A549 (cell line): Measurements from ENCODE around the gene SKI. TPM values are rescaled to one million over a fixed set of nuclear protein-coding genes. Genes with fewer than 3 reads are reported as not detected.

Experiments used
- ATAC-seq, 2 experiments: fragments of 200-7000 bp in 1 of 2; fragments of >200 bp in 1 of 2; cut with Nextera tagmentation in 1 of 2; cut with Tn5 transposase in 1 of 2; 3 replicates each; pipeline versions ENCODE4 v1.8.0 to v1.9.1; 2018 to 2020; ENCODE audit warnings: mild to moderate bottlenecking in 1 of 2, moderate library complexity in 1 of 2
- CTCF ChIA-PET: fragments of 300-600 bp; sonication (Branson Sonifier 250); formaldehyde crosslinking; extraction: SDS; loops from one replicate; lab custom pipeline; 2021; ENCODE audit warnings: antibody characterized with exemption, inconsistent platforms; lab: Yijun Ruan, JAX
- POLR2A ChIA-PET: fragments of 350-600 bp; formaldehyde crosslinking; extraction: SDS; loops from one replicate; lab custom pipeline; 2021; ENCODE audit warnings: antibody characterized with exemption, inconsistent platforms; lab: Yijun Ruan, JAX
- DNase-seq, 2 experiments: peaks; one replicate each; pipeline versions ENCODE4 v3.0.0 to v3.0.0-alpha.2; 2011 to 2016; ENCODE audit warnings: low read depth in 1 of 2, low spot score in 1 of 2
- FAIRE-seq: peaks from 2 replicates; lab custom pipeline; 2011; peaks lifted over from hg19 to GRCh38; lab: Jason Lieb, UNC
- H3K27ac ChIP-seq, 2 experiments: fragments of >200 bp; sonication (Bioruptor Twin); formaldehyde crosslinking; 3 replicates each; pipeline ENCODE4 v1.5.1; 2016 to 2017
- H3K4me1 ChIP-seq: fragments of >200 bp; sonication (Bioruptor Twin); formaldehyde crosslinking; 3 replicates; pipeline ENCODE4 v1.6.1; 2016
- H3K4me2 ChIP-seq: fragments of >200 bp; sonication (Bioruptor Twin); formaldehyde crosslinking; 3 replicates; pipeline ENCODE4 v1.6.1; 2016
- H3K4me3 ChIP-seq: fragments of >200 bp; sonication (Bioruptor Twin); formaldehyde crosslinking; 3 replicates; pipeline ENCODE4 v1.5.1; 2016
- H3K9me3 ChIP-seq: fragments of >200 bp; sonication (Bioruptor Twin); formaldehyde crosslinking; 3 replicates; pipeline ENCODE4 v1.6.1; 2016
- CBX8 ChIP-seq: fragments of 200-600 bp; sonication (generic); IDR thresholded peaks from 2 replicates; pipeline ENCODE4 v1.6.1; 2016
- CHD2 ChIP-seq: fragments of 150-350 bp; IDR thresholded peaks from 2 replicates; pipeline ENCODE4 v1.6.1; 2014; ENCODE audit warnings: low read length; ENCODE audit not compliant: partially characterized antibody
- FOSB ChIP-seq: fragments of 250-450 bp; sonication (Bioruptor Pico); IDR thresholded peaks from 2 replicates; pipeline ENCODE4 v1.5.0; 2020; ENCODE audit warnings: mild to moderate bottlenecking, moderate library complexity
- FOXS1 ChIP-seq: fragments of 250-450 bp; sonication (Bioruptor Pico); IDR thresholded peaks from 2 replicates; pipeline ENCODE4 v1.5.0; 2020; ENCODE audit warnings: mild to moderate bottlenecking, moderate library complexity
- JUN ChIP-seq, 2 experiments: fragments of >200 bp; sonication (Bioruptor Twin); formaldehyde crosslinking; IDR thresholded peaks; 2 replicates in 1 of 2; 3 replicates in 1 of 2; pipeline ENCODE4 v1.6.1; 2016 to 2017
- JUNB ChIP-seq: fragments of >200 bp; sonication (Bioruptor Twin); formaldehyde crosslinking; IDR thresholded peaks from 2 replicates; pipeline ENCODE4 v1.6.1; 2016
- KDM5A ChIP-seq: fragments of 200-600 bp; sonication (generic); IDR thresholded peaks from 2 replicates; pipeline ENCODE4 v1.6.1; 2016; ENCODE audit warnings: antibody characterized with exemption, mild to moderate bottlenecking
- PHF8 ChIP-seq: fragments of 200-600 bp; sonication (generic); IDR thresholded peaks from 2 replicates; pipeline ENCODE4 v1.6.1; 2016; ENCODE audit warnings: low read depth, mild to moderate bottlenecking, antibody characterized with exemption, moderate library complexity, borderline replicate concordance
- RARB ChIP-seq: fragments of 250-450 bp; sonication (Bioruptor Pico); IDR thresholded peaks from 2 replicates; pipeline ENCODE4 v1.8.0; 2021; ENCODE audit warnings: mild to moderate bottlenecking, moderate library complexity
- TP53 ChIP-seq: fragments of 250-450 bp; sonication (Bioruptor Pico); IDR thresholded peaks from 2 replicates; pipeline ENCODE4 v1.5.0; 2021; ENCODE audit warnings: mild to moderate bottlenecking, moderate library complexity
- ZC3H11A ChIP-seq: fragments of 450-650 bp; IDR thresholded peaks from 2 replicates; pipeline ENCODE4 v1.6.1; 2014; ENCODE audit warnings: antibody characterized with exemption, mild to moderate bottlenecking
- ZNF302 ChIP-seq: fragments of 250-450 bp; sonication (Bioruptor Pico); IDR thresholded peaks from 2 replicates; pipeline ENCODE4 v1.9.0; 2021; ENCODE audit warnings: inconsistent platforms, mild to moderate bottlenecking, moderate library complexity
- WGBS: methylation state at CpG from one replicate; pipeline ENCODE4 v1.1.6; 2017; ENCODE audit errors: missing lambda C conversion rate; 5-methylcytosine and 5-hydroxymethylcytosine counted together
- polyA plus RNA-seq, 4 experiments: library from polyadenylated mRNA; depleted of rRNA in 3 of 4; stranded (reverse); fragments of >200 nt; fragmentation: RNase III in 1 of 4; extraction: RNeasy Plus Mini Kit Qiagen cat#74134 plus additional on column Dnase treatment in 1 of 4; gene quantifications; 2 replicates in 3 of 4; 3 replicates in 1 of 4; pipeline ENCODE4 v1.2.3, GENCODE V29; 2011 to 2017
- TF ChIP-seq, protein P1 (sequence below): fragments of 200-600 bp; sonication (generic); IDR thresholded peaks from 2 replicates; pipeline ENCODE4 v1.6.1; 2016; ENCODE audit warnings: antibody characterized with exemption, mild to moderate bottlenecking, moderate library complexity
- TF ChIP-seq, protein P2 (sequence below): fragments of 250-450 bp; sonication (Bioruptor Pico); IDR thresholded peaks from 2 replicates; pipeline ENCODE4 v1.5.0; 2020; ENCODE audit warnings: low read depth, mild to moderate bottlenecking, moderate library complexity
- TF ChIP-seq, protein P3 (sequence below): fragments of >200 bp; sonication (Bioruptor Twin); formaldehyde crosslinking; IDR thresholded peaks from 3 replicates; pipeline ENCODE4 v1.5.1; 2016
- TF ChIP-seq, protein P4 (sequence below): fragments of 150-350 bp; IDR thresholded peaks from 2 replicates; pipeline ENCODE4 v1.6.1; 2014; ENCODE audit warnings: low read depth, mild to moderate bottlenecking, low read length

Gene SKI
- polyA plus RNA-seq, 2 of the 4 experiments (the other 2 are of a cell fraction): 2.8 to 12.0 TPM

DNA sequence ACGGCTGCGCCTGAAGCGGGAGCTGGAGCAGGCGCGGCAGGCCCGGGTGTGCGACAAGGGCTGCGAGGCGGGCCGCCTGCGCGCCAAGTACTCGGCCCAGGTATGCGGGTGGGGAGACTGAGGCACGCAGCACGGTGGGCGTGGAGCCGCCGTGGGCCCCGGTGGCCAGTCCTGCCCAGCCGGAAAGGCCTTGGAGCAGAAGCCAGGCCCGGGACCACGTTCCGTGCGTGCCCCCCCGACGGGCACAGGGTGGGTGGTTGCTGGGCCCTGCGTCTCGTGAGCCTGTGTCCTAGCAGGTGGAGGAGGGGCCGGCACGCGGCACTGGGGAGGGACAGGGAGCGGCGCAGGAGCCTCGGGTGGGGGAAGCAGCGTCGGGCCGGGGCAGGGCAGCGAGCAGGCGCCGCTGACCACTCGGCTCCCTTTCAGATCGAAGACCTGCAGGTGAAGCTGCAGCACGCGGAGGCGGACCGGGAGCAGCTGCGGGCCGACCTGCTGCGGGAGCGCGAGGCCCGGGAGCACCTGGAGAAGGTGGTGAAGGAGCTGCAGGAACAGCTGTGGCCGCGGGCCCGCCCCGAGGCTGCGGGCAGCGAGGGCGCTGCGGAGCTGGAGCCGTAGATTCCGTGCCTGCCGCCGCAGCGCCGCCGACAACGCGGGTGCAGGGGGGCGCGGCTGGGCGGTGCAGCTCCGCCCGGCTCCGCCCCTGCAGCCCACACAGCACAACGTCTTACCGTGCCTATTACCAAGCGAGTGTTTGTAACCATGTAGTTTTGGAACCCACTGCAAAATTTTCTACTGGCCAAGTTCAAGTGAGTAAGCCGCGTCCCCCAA lies 78.2 kb downstream of the SKI start (continued):
- TF ChIP-seq CHD2 (no peak), ZNF302 (CRISPR knock-in tag) (no peak)
- TF ChIP-seq, protein P1, sequence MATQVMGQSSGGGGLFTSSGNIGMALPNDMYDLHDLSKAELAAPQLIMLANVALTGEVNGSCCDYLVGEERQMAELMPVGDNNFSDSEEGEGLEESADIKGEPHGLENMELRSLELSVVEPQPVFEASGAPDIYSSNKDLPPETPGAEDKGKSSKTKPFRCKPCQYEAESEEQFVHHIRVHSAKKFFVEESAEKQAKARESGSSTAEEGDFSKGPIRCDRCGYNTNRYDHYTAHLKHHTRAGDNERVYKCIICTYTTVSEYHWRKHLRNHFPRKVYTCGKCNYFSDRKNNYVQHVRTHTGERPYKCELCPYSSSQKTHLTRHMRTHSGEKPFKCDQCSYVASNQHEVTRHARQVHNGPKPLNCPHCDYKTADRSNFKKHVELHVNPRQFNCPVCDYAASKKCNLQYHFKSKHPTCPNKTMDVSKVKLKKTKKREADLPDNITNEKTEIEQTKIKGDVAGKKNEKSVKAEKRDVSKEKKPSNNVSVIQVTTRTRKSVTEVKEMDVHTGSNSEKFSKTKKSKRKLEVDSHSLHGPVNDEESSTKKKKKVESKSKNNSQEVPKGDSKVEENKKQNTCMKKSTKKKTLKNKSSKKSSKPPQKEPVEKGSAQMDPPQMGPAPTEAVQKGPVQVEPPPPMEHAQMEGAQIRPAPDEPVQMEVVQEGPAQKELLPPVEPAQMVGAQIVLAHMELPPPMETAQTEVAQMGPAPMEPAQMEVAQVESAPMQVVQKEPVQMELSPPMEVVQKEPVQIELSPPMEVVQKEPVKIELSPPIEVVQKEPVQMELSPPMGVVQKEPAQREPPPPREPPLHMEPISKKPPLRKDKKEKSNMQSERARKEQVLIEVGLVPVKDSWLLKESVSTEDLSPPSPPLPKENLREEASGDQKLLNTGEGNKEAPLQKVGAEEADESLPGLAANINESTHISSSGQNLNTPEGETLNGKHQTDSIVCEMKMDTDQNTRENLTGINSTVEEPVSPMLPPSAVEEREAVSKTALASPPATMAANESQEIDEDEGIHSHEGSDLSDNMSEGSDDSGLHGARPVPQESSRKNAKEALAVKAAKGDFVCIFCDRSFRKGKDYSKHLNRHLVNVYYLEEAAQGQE: no peak
- TF ChIP-seq, all 56 proteins: peak for 0

DNA sequence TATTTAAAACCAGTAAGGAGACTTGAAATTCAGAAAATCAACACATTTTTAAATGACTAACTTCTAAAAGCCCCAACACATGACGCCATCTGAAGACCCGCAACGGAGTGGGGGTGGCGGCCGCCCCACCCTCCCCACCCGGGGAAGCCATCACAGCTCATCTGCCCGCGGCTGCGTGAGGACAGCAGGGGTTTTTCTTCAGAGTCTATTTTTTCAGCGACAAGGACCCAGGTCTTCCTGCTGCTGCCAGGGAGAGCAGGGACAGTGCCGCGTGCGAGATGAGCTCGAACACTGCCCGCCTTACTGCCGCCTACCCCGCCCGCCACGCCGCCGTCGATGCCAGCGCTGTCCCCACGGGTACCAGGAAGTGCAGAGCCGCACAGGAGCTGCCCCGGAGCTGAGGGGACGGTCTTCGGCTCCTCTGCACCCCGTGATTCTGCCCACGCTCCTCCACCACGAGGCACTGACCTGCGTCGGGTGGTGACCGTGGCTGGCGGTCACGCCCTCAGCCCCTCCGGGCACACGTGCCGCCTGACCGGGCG lies 79.0 kb downstream of the SKI start:
- FAIRE-seq: no peak
- Histone ChIP-seq H3K4me3 (no peak overlapping the region), H3K4me2 (no peak overlapping the region), H3K9me3 (no peaks in the 10 kb centered on the region), H3K27ac (no peak overlapping the region), H3K4me1 (peaks cover 13% of the 10 kb centered on the region)
- ChIA-PET CTCF (interaction anchor here (0.8 to 1.5 kb wide), 3 partner anchors 9 to 112 kb away, joined by 3 to 5 read pairs (median 5); partner anchors contain the start of gene FAAP20), POLR2A (no interaction called here)
- no peak for ATAC-seq
- 94% methylated on average over 26 of the region's 41 CpGs for WGBS
- no peak for TF ChIP-seq KDM5A
- no peak for TF ChIP-seq ZC3H11A
- TF ChIP-seq RARB (CRISPR knock-in tag): no peak
- no peak for TF ChIP-seq JUN (IDR thresholded peaks at IDR 0.05)
- TF ChIP-seq JUNB: no peak
- no peak for TF ChIP-seq TP53 (CRISPR knock-in tag)
- TF ChIP-seq CBX8: no peak
- TF ChIP-seq ZNF302 (CRISPR knock-in tag): no peak
- no peak for TF ChIP-seq FOSB (CRISPR knock-in tag)
- TF ChIP-seq, protein P2, sequence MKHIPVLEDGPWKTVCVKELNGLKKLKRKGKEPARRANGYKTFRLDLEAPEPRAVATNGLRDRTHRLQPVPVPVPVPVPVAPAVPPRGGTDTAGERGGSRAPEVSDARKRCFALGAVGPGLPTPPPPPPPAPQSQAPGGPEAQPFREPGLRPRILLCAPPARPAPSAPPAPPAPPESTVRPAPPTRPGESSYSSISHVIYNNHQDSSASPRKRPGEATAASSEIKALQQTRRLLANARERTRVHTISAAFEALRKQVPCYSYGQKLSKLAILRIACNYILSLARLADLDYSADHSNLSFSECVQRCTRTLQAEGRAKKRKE (CRISPR knock-in tag): no peak
- no peak for TF ChIP-seq PHF8
- TF ChIP-seq, protein P3, sequence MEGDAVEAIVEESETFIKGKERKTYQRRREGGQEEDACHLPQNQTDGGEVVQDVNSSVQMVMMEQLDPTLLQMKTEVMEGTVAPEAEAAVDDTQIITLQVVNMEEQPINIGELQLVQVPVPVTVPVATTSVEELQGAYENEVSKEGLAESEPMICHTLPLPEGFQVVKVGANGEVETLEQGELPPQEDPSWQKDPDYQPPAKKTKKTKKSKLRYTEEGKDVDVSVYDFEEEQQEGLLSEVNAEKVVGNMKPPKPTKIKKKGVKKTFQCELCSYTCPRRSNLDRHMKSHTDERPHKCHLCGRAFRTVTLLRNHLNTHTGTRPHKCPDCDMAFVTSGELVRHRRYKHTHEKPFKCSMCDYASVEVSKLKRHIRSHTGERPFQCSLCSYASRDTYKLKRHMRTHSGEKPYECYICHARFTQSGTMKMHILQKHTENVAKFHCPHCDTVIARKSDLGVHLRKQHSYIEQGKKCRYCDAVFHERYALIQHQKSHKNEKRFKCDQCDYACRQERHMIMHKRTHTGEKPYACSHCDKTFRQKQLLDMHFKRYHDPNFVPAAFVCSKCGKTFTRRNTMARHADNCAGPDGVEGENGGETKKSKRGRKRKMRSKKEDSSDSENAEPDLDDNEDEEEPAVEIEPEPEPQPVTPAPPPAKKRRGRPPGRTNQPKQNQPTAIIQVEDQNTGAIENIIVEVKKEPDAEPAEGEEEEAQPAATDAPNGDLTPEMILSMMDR: no peak
- TF ChIP-seq, protein P4, sequence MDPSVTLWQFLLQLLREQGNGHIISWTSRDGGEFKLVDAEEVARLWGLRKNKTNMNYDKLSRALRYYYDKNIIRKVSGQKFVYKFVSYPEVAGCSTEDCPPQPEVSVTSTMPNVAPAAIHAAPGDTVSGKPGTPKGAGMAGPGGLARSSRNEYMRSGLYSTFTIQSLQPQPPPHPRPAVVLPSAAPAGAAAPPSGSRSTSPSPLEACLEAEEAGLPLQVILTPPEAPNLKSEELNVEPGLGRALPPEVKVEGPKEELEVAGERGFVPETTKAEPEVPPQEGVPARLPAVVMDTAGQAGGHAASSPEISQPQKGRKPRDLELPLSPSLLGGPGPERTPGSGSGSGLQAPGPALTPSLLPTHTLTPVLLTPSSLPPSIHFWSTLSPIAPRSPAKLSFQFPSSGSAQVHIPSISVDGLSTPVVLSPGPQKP: no peak
- TF ChIP-seq FOXS1: no peak
- DNase-seq: no peak
